Measurements from ENCODE around the gene ZCCHC17. TPM values are rescaled to one million over a fixed set of nuclear protein-coding genes. Genes with fewer than 3 reads are reported as not detected.

The ZCCHC17 gene
- total RNA-seq, 1 donor, result 30.4 TPM

- Histone ChIP-seq H3K79me2 (ENCODE audit: insufficient read depth, low read length) (no peaks in the 10 kb centered on the region), H3K27me3 (ENCODE audit: insufficient read depth, low read length) (no peaks in the 10 kb centered on the region), H3K9me3 (ENCODE audit: low read depth, low read length) (no peaks in the 10 kb centered on the region), H3K27ac (ENCODE audit: low read depth, low read length) (no peak overlapping the region), H2AFZ (ENCODE audit: low read length) (peak overlapping the region; percentile 97), H3K4me2 (ENCODE audit: insufficient read depth, low read length) (peak overlapping the region; percentile 78), H3K36me3 (ENCODE audit: insufficient read depth, low read length) (no peaks in the 10 kb centered on the region), H4K20me1 (ENCODE audit: insufficient read depth, low read length) (no peaks in the 10 kb centered on the region), H3K4me1 (ENCODE audit: insufficient read depth, low read length) (peaks cover 27% of the 10 kb centered on the region), H3K4me3 (ENCODE audit: insufficient read depth, low read length) (peak overlapping the region; percentile 62)
- peak; percentile 86 for TF ChIP-seq CTCF (IDR thresholded peaks at IDR 0.05; ENCODE audit: extremely low read depth, low read depth, low read length)
- peak; percentile 95 for DNase-seq (ENCODE audit: insufficient read length, low spot score, missing footprints)
Observed at GRCh38 chr1:31394584-31395193, 97.9 kb downstream of the ZCCHC17 start.

GRCh38 chr1:31396633-31397351 is 100.0 kb downstream of the ZCCHC17 start:
- Histone ChIP-seq H3K27ac (ENCODE audit: low read depth, low read length) (peak overlapping the region; percentile 32), H3K27me3 (ENCODE audit: insufficient read depth, low read length) (no peaks in the 10 kb centered on the region), H2AFZ (ENCODE audit: low read length) (no peak overlapping the region), H3K4me1 (ENCODE audit: insufficient read depth, low read length) (peaks cover 38% of the 10 kb centered on the region), H4K20me1 (ENCODE audit: insufficient read depth, low read length) (no peaks in the 10 kb centered on the region), H3K9me3 (ENCODE audit: low read depth, low read length) (no peaks in the 10 kb centered on the region), H3K36me3 (ENCODE audit: insufficient read depth, low read length) (no peaks in the 10 kb centered on the region), H3K79me2 (ENCODE audit: insufficient read depth, low read length) (no peaks in the 10 kb centered on the region), H3K4me2 (ENCODE audit: insufficient read depth, low read length) (peak overlapping the region; percentile 7), H3K4me3 (ENCODE audit: insufficient read depth, low read length) (no peak overlapping the region)
- DNase-seq (ENCODE audit: insufficient read length, low spot score, missing footprints), result peak; percentile 91
- TF ChIP-seq CTCF (IDR thresholded peaks at IDR 0.05; ENCODE audit: extremely low read depth, low read depth, low read length), result peak; percentile 62

- DNase-seq (ENCODE audit: insufficient read length, low spot score, missing footprints), result peak; percentile 69
- Histone ChIP-seq H3K4me2 (ENCODE audit: insufficient read depth, low read length) (peak overlapping the region; percentile 7), H3K27me3 (ENCODE audit: insufficient read depth, low read length) (no peaks in the 10 kb centered on the region), H3K27ac (ENCODE audit: low read depth, low read length) (peak overlapping the region; percentile 32), H3K9me3 (ENCODE audit: low read depth, low read length) (no peaks in the 10 kb centered on the region), H3K36me3 (ENCODE audit: insufficient read depth, low read length) (no peaks in the 10 kb centered on the region), H3K79me2 (ENCODE audit: insufficient read depth, low read length) (no peaks in the 10 kb centered on the region), H2AFZ (ENCODE audit: low read length) (no peak overlapping the region), H3K4me1 (ENCODE audit: insufficient read depth, low read length) (peaks cover 38% of the 10 kb centered on the region), H3K4me3 (ENCODE audit: insufficient read depth, low read length) (no peak overlapping the region), H4K20me1 (ENCODE audit: insufficient read depth, low read length) (no peaks in the 10 kb centered on the region)
- no peak for TF ChIP-seq CTCF (IDR thresholded peaks at IDR 0.05; ENCODE audit: extremely low read depth, low read depth, low read length)
Observed at GRCh38 chr1:31397360-31398095, 100.7 kb downstream of the ZCCHC17 start.

- Histone ChIP-seq H4K20me1 (ENCODE audit: insufficient read depth, low read length) (no peaks in the 10 kb centered on the region), H3K79me2 (ENCODE audit: insufficient read depth, low read length) (no peaks in the 10 kb centered on the region), H3K36me3 (ENCODE audit: insufficient read depth, low read length) (no peaks in the 10 kb centered on the region), H3K27ac (ENCODE audit: low read depth, low read length) (peak overlapping the region; percentile 32), H3K4me3 (ENCODE audit: insufficient read depth, low read length) (no peak overlapping the region), H3K27me3 (ENCODE audit: insufficient read depth, low read length) (no peaks in the 10 kb centered on the region), H2AFZ (ENCODE audit: low read length) (no peak overlapping the region), H3K4me2 (ENCODE audit: insufficient read depth, low read length) (no peak overlapping the region), H3K9me3 (ENCODE audit: low read depth, low read length) (no peaks in the 10 kb centered on the region), H3K4me1 (ENCODE audit: insufficient read depth, low read length) (peaks cover 38% of the 10 kb centered on the region)
- peak; percentile 77 for DNase-seq (ENCODE audit: insufficient read length, low spot score, missing footprints)
- no peak for TF ChIP-seq CTCF (IDR thresholded peaks at IDR 0.05; ENCODE audit: extremely low read depth, low read depth, low read length)
Observed at GRCh38 chr1:31398246-31398645, 101.4 kb downstream of the ZCCHC17 start.
